Neural progenitor cell (in vitro differentiated cells): ENCODE measurements around the gene MATN1. TPM values are rescaled to one million over a fixed set of nuclear protein-coding genes. Genes with fewer than 3 reads are reported as not detected.

Experiments used
- DNase-seq: peaks from one replicate; pipeline ENCODE4 v3.0.0-alpha.2; 2016; ENCODE audit warnings: low spot score
- H2AFZ ChIP-seq: fragments of 200-600 bp; sonication (generic); replicated peaks from 2 replicates; pipeline ENCODE4 v1.6.1; 2016; ENCODE audit warnings: antibody characterized with exemption
- H3F3A ChIP-seq: fragments of 200-600 bp; sonication (generic); 2 replicates; pipeline ENCODE4 v1.6.1; 2016; ENCODE audit warnings: antibody characterized with exemption, low read depth
- H3K27ac ChIP-seq: fragments of 200-600 bp; sonication (generic); 2 replicates; pipeline ENCODE4 v1.5.1; 2016; ENCODE audit warnings: mild to moderate bottlenecking
- H3K27me3 ChIP-seq: fragments of 200-600 bp; sonication (generic); 2 replicates; pipeline ENCODE4 v1.6.1; 2016; ENCODE audit warnings: mild to moderate bottlenecking, moderate library complexity
- H3K36me3 ChIP-seq: fragments of 200-600 bp; sonication (generic); 2 replicates; pipeline ENCODE4 v1.5.1; 2016
- H3K4me1 ChIP-seq: fragments of 200-600 bp; sonication (generic); 2 replicates; pipeline ENCODE4 v1.6.1; 2016; ENCODE audit warnings: mixed run types
- H3K4me2 ChIP-seq: fragments of 200-600 bp; sonication (generic); 2 replicates; pipeline ENCODE4 v1.6.1; 2016
- H3K4me3 ChIP-seq: fragments of 200-600 bp; sonication (generic); 2 replicates; pipeline ENCODE4 v1.5.1; 2016
- H3K79me2 ChIP-seq: fragments of 200-600 bp; sonication (generic); 2 replicates; pipeline ENCODE4 v1.6.1; 2016; ENCODE audit warnings: low read depth
- H3K9ac ChIP-seq: fragments of 200-600 bp; sonication (generic); 2 replicates; pipeline ENCODE4 v1.6.1; 2016
- H3K9me3 ChIP-seq: fragments of 200-600 bp; sonication (generic); 2 replicates; pipeline ENCODE4 v1.5.1; 2016; ENCODE audit warnings: low read depth
- H4K20me1 ChIP-seq: fragments of 200-600 bp; sonication (generic); 2 replicates; pipeline ENCODE4 v1.6.1; 2016; ENCODE audit warnings: low read depth
- H3K27ac Mint-ChIP-seq: 3 replicates; pipeline ENCODE4 v1.8.0; 2021; ENCODE audit warnings: mixed read lengths
- H3K27me3 Mint-ChIP-seq: 2 replicates; pipeline ENCODE4 v1.8.0; 2022; ENCODE audit warnings: low read depth, mild to moderate bottlenecking, inconsistent platforms, moderate library complexity, mixed read lengths; ENCODE audit not compliant: insufficient read depth
- H3K36me3 Mint-ChIP-seq: 3 replicates; pipeline ENCODE4 v1.8.0; 2021; ENCODE audit warnings: mixed read lengths
- H3K4me1 Mint-ChIP-seq: 3 replicates; pipeline ENCODE4 v1.8.0; 2021; ENCODE audit warnings: mixed read lengths
- H3K4me3 Mint-ChIP-seq: 3 replicates; pipeline ENCODE4 v1.8.0; 2021; ENCODE audit warnings: mild to moderate bottlenecking, moderate library complexity, mixed read lengths
- H3K9me3 Mint-ChIP-seq: 3 replicates; pipeline ENCODE4 v1.8.0; 2020; ENCODE audit warnings: mixed read lengths
- CTCF ChIP-seq: fragments of 200-600 bp; sonication (generic); IDR thresholded peaks from 2 replicates; pipeline ENCODE4 v1.5.1; 2017; ENCODE audit warnings: antibody characterized with exemption, mild to moderate bottlenecking
- EZH2 ChIP-seq: fragments of 200-600 bp; sonication (generic); IDR thresholded peaks from 2 replicates; pipeline ENCODE4 v1.6.1; 2017; ENCODE audit warnings: antibody characterized with exemption, mild to moderate bottlenecking, moderate library complexity
- EZH2phosphoT487 ChIP-seq: fragments of 200-600 bp; sonication (generic); IDR thresholded peaks from 2 replicates; pipeline ENCODE4 v1.6.1; 2017; ENCODE audit warnings: antibody characterized with exemption
- total RNA-seq: library from RNA; depleted of rRNA; stranded (reverse); fragments of >200 nt; gene quantifications from 2 replicates; pipeline ENCODE4 v1.2.3, GENCODE V29; 2015; ENCODE audit warnings: low replicate concordance

MATN1 gene
- total RNA-seq, 1 donor from 2014 or later: not detected

DNA sequence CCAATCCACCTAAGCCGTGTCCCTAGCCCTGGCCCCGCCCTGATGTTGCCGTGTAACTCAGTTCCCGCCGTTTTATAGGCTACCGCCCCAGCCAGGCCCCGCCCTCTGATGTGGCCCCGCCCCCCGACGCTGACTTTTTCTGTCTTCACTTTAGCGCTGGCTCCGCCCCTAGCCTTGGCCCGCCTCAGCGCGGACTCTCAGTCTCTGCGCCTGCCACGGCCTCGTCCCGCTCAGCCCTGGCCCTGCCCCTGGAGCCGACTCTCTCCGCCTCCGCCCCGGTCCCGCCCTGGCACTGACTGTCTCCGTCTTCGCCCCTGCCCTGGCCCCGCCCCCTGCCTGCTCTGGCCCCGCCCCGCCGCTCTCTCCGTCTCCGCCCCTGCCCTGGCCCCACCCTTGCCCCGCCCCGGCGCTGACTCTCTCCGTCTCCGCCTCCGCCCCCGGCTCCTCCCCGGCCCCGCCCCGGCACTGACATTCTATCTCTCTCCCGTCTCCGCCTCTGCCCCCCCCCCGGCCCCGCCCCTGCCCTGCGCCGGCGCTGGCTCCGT, 5.2 kb downstream of the MATN1 start:
- peaks cover 12% of the 10 kb centered on the region for H3K27me3 Mint-ChIP-seq
- peak; percentile 98 for DNase-seq
- no peaks in the 10 kb centered on the region for H3K79me2 ChIP-seq
- H3K4me3 ChIP-seq: peak overlapping the region; percentile 20
- H3K9ac ChIP-seq: no peak overlapping the region
- no peaks in the 10 kb centered on the region for H4K20me1 ChIP-seq
- H3K4me2 ChIP-seq: no peak overlapping the region
- H3K9me3 ChIP-seq: no peaks in the 10 kb centered on the region
- peaks cover 12% of the 10 kb centered on the region for H3K4me1 Mint-ChIP-seq
- H3K36me3 ChIP-seq: no peaks in the 10 kb centered on the region
- no peak overlapping the region for H2AFZ ChIP-seq
- H3K27ac ChIP-seq: no peak overlapping the region
- peak overlapping the region; percentile 84 for H3K4me3 Mint-ChIP-seq
- no peaks in the 10 kb centered on the region for H3K4me1 ChIP-seq
- peak overlapping the region; percentile 78 for H3K27ac Mint-ChIP-seq
- H3K9me3 Mint-ChIP-seq: peaks cover 17% of the 10 kb centered on the region
- peaks cover 4% of the 10 kb centered on the region for H3F3A ChIP-seq
- H3K36me3 Mint-ChIP-seq: peaks cover 2% of the 10 kb centered on the region
- H3K27me3 ChIP-seq: peaks cover 5% of the 10 kb centered on the region
- TF ChIP-seq EZH2 (no peak), CTCF (no peak), EZH2phosphoT487 (no peak)

- Mint-ChIP-seq H3K27ac (no peak overlapping the region), H3K4me3 (peak overlapping the region; percentile 20)
- no peak overlapping the region for H3K9ac ChIP-seq
Observed at GRCh38 chr1:30716646-30717045, 6.7 kb downstream of the MATN1 start.

GRCh38 chr1:30715886-30716285, 7.5 kb downstream of the MATN1 start:
- peaks cover 3% of the 10 kb centered on the region for H3K4me1 ChIP-seq
- H4K20me1 ChIP-seq: no peaks in the 10 kb centered on the region
- Mint-ChIP-seq H3K4me1 (peaks cover 26% of the 10 kb centered on the region), H3K4me3 (no peak overlapping the region), H3K9me3 (peaks cover 17% of the 10 kb centered on the region), H3K27me3 (peaks cover 12% of the 10 kb centered on the region), H3K36me3 (peaks cover 2% of the 10 kb centered on the region), H3K27ac (no peak overlapping the region)
- peaks cover 4% of the 10 kb centered on the region for H3F3A ChIP-seq
- H3K4me2 ChIP-seq: no peak overlapping the region
- DNase-seq: no peak
- H3K36me3 ChIP-seq: no peaks in the 10 kb centered on the region
- no peak overlapping the region for H2AFZ ChIP-seq
- peaks cover 5% of the 10 kb centered on the region for H3K27me3 ChIP-seq
- H3K4me3 ChIP-seq: no peak overlapping the region
- no peaks in the 10 kb centered on the region for H3K79me2 ChIP-seq
- no peaks in the 10 kb centered on the region for H3K9me3 ChIP-seq
- TF ChIP-seq CTCF (no peak), EZH2phosphoT487 (no peak), EZH2 (no peak)
- no peak overlapping the region for H3K9ac ChIP-seq
- H3K27ac ChIP-seq: no peak overlapping the region

More at GRCh38 chr1:30716646-30717045, 6.7 kb downstream of the MATN1 start:
- Histone ChIP-seq H3K36me3 (no peaks in the 10 kb centered on the region), H3K4me1 (no peaks in the 10 kb centered on the region), H2AFZ (no peak overlapping the region), H3K4me2 (no peak overlapping the region), H3K27ac (no peak overlapping the region), H3K79me2 (no peaks in the 10 kb centered on the region), H4K20me1 (no peaks in the 10 kb centered on the region), H3K27me3 (peaks cover 5% of the 10 kb centered on the region), H3F3A (peaks cover 4% of the 10 kb centered on the region), H3K9me3 (no peaks in the 10 kb centered on the region), H3K4me3 (no peak overlapping the region)
- Mint-ChIP-seq H3K4me1 (peaks cover 24% of the 10 kb centered on the region), H3K27me3 (peaks cover 12% of the 10 kb centered on the region), H3K36me3 (peaks cover 2% of the 10 kb centered on the region), H3K9me3 (peaks cover 17% of the 10 kb centered on the region)
- TF ChIP-seq EZH2phosphoT487: no peak
- TF ChIP-seq CTCF: no peak
- TF ChIP-seq EZH2: no peak
- DNase-seq: no peak
